GM18505 (cell line): ENCODE results near the gene IFITM10.
"Not testable (repeated sequence)": the region's sequence is repeated elsewhere in the genome, so short reads cannot be mapped to it uniquely, and the experiment has no call there.

Experiments
- ATAC-seq: cut with Tn5 transposase; IDR thresholded peaks from one replicate; pipeline ENCODE4 v1.9.1; 2021; ENCODE audit not compliant: unreplicated experiment
- POLR2A ChIP-seq: IDR thresholded peaks from 4 replicates; pipeline ENCODE4 v1.6.1; 2011; ENCODE audit warnings: borderline replicate concordance; ENCODE audit not compliant: insufficient read depth, insufficient read length; ENCODE audit errors: extremely low read depth

Gene IFITM10

DNA sequence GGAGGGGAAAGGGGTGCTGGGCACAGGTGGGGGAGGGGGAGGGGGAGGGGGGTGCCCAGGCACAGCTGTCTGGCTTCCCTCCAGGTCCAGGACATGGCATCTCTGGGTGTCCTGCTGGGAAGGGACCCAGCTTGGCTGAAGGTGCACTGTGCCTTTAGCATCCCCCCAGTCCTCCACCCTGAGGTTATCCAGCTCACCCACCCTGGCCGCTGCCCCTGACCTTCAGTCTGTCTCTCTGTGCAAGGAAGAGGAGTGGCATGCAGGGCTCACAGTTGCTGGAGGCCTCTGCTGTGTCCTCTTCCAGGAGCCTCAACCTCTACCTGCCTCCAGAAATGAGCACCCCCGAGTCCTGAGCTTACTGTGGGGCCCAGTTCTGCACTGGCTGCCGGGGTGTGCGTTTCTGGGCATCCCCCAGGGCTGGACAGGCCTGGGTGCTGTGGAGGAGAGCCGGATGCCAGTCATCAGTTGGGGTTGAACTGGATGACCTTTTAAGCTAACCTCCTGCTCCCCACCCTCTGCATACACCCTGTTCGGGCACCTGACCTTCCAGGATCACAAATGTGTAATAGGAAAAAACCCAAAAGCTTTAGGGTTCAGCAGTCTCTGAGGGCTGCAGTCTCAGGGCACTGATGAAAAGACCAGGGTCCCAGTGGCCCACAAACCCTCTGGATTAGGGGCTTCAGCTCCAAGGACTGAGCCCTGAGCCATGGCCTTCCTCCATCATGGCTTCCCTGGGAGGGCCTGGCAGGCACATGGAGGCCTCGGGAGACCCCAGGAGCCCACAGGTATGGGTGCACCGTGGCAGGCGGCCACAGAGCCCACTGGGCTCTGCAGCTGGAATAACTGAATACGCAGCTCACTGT, 23.0 kb upstream of the IFITM10 start:
- no peak for TF ChIP-seq POLR2A
- ATAC-seq: no peak

DNA sequence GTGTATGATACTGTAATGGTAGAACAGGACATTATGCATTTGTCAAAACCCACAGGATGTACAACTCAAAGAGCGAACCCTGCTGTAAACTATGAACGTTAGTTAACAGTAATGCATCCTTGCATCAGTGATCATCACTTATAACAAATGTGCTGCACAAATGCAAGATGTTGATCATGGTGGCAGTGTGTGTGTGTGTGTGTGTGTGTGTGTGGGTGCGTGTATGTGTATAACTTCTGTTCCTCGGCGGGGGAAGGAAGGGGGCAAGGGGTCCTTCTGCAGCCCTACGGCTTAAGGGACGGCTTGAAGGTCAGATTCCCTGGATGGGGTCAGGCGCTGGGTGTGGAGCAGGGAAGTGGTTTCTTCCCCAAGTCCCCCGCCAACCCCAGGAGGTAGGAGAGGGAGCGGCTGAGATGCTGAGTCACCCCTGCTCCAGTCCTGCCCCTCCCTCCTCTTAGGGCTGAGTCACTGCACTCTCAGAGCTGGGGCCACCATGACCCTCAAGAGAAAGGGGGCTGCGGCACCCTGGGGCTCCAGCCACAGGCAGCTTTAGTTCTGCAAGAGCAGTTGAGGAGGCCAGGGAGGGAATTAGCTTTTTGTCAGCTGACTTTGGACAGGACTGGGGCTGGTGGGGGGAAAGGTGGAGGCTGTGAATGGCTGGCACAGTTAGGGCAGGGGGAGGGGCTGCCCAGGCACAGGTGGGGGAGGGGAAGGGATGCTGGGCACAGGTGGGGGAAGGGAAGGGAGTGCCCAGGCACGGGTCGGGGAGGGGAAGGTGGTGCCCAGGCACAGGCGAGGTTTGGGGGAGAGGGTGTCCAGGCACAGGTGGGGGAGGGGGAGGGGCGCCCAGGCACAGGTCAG, 22.1 kb upstream of the IFITM10 start:
- no peak for TF ChIP-seq POLR2A
- ATAC-seq: no peak

DNA sequence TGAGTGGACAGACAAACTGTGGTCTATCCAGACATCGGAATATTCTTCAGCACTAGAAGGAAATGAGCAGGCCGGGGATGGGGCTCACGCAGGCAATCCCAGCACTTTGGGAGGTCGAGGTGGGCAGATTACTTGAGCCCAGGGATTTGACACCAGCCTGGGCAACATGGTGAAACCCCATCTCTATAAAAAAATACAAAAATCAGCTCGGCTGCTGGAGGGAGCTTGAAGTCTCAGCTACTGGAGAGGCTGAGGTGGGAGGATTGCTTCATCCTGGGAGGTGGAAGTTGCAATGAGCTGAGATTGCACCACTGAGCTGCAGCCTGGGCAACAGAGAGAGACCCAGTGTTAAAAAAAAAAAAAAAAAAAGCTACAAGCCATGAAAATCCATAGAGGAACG, 21.3 kb upstream of the IFITM10 start:
- no peak for TF ChIP-seq POLR2A
- ATAC-seq: no peak

DNA sequence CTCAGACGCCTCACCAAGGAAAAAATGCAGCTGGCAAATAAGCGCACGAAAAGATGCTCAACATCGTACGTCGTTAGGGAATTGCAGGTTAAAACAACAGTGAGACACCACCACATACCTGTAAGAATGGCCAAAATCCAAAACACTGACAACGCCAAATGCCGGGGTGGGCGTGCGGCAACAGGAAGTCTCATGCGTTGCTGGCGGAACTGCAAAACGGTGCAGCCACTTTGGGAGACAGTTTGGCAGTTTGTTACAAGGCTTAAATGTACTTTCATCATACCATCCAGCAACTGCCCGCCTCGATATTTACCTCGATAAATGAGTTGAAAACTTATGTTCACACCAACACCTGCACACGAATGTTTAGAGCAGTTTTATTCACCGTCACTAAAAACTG, 20.9 kb upstream of the IFITM10 start:
- ATAC-seq: no peak
- TF ChIP-seq POLR2A: no peak

DNA sequence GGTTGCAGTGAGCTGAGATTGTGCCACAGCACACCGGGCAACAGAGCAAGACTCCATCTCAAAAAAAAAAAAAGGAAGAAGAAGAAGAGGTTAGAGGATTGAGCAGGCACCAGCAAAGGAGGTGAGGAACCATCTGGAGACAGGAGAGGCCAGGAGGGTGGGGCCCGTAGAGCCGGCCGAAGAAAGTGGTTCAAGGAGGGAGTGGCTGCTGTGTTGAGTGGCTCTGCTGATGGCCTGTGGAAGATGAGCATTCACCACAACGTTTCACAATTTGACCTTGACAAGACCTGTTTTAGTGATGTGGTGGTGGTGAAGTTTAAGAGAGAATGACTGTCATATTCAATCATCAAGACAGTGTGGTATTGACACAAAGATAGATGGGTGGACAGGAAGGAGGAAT, 20.1 kb upstream of the IFITM10 start:
- no peak for ATAC-seq
- TF ChIP-seq POLR2A: no peak

DNA sequence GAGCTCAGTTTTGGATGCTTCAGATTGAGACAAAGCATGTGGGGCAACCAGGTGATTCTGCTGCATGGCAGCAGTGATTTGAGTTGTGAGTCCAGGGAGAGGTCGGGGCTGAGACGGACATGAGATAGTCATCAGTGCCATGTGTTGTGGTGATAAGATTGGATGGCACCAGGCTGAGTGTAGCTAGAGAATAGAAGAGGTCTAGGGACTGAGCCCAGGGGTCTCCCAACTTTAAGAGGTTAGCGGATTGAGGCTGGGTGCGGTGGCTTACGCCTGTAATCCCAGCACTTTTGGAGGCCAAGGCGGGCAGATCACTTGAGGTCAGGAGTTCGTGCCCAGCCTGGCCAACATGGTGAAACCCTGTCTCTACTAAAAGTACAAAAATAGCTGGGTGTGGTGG, 19.7 kb upstream of the IFITM10 start:
- no peak for ATAC-seq
- no peak for TF ChIP-seq POLR2A

DNA sequence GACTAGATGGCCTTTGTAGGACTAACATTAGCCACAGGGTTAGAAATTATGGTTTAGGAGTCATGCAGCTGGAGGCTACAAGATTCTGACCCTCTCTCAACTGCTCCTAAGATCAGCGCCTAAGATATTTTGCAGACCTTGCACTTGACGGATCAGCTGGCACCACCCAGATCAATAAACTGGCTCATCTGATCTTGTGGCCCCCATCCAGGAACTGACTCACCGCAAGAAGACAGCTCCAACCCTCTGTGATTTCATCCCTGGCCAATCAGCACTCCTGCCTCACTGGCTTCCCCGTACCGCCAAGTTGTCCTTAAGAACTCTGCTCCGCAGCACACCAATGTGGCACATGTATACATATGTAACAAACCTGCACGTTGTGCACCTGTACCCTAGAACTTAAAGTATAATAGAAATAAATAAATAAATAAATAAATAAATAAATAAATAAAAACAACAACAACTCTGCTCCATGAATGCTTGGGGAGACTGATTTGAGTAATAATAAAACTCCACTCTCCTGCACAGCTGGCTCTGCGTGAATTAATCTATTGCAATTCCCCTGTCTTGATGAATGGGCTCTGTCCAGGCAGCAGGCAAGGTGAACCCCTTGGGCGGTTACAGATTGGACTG, 19.0 kb upstream of the IFITM10 start:
- ATAC-seq: not testable (repeated sequence)

DNA sequence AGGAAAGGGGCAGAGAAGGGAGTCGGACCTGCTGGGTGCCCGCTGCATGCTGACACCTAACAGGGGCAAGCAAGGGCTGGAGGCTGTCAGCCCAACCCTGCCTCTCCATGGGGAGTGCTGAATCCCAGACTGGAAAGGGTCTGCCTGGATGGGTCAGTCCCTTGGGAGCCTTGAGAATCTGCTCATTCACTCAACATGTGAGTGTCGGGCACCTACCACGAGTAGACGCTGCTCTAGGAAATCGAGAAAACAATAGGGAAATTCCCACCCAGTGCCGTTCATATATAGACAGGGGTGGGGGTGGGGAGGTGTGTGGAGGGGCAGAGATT, 17.7 kb upstream of the IFITM10 start:
- ATAC-seq: no peak
- TF ChIP-seq POLR2A: no peak

DNA sequence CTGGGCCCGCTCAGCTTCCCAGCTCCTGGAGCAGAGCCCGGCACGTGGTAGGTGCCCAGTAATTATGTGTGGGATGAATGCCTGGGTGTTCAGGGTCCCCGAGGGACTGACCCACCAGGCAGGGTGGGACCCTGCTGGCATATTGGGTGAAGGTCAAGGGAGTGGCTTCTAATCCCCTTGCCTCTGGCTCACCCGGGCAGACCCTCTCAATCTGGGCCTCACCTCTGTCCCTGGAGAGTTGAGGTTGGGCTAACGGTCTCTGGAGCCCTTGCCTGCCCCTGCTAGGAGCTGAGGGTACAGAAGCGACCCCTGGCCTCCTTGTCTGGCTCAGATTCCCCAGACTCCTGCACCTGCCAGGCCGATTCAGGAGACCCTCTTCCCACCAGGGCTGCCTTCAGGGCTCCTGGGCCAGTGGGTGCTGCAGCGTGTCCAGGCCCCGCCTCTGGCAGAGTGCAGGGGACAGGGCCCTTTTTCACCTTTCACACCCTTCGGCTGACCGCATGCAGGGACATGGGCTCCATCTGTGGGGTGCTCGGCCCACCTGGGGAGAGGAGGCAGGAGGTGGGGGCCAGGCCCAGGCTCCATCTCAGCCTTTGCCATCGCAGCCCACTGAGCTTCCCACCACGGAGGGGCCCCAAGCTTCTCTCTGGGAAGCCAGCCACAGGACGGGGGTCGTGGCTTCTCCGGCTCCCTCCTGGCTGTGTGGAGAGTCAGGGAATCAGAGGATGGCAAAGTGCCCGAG, 17.2 kb upstream of the IFITM10 start:
- TF ChIP-seq POLR2A: no peak
- ATAC-seq: no peak

DNA sequence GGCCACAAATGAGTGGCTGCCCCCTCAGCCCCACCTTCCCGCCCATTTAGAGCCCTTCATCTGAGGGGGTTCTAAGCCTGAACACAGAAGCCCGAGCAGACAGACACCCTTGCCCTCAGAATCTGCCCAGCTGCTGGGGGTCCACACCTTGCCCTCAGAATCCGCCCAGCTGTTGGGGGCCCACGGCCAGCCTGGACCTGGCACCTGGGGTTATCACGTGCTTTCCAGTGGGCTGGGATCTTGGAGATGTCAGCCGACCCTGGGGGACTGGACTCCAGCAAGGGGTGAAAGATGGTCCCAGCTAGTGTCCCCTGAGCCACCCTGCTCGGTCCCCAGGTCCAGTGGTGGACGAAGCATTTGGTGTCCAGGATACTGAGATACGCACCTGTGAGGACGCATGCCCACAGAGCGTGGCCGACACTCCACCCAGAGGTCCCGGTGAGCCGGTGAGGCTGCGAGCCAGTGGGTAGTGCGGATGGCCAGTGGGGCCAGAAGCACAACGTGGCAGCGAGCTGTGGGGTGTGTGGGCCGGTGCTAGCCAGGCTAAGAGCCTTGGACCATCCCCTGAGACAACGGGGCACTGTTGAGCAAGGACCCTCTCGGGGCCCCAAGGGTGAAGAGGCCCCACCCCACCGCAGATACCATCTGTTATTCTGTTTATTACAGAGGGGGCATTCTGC, 16.5 kb upstream of the IFITM10 start:
- no peak for TF ChIP-seq POLR2A
- ATAC-seq: no peak

DNA sequence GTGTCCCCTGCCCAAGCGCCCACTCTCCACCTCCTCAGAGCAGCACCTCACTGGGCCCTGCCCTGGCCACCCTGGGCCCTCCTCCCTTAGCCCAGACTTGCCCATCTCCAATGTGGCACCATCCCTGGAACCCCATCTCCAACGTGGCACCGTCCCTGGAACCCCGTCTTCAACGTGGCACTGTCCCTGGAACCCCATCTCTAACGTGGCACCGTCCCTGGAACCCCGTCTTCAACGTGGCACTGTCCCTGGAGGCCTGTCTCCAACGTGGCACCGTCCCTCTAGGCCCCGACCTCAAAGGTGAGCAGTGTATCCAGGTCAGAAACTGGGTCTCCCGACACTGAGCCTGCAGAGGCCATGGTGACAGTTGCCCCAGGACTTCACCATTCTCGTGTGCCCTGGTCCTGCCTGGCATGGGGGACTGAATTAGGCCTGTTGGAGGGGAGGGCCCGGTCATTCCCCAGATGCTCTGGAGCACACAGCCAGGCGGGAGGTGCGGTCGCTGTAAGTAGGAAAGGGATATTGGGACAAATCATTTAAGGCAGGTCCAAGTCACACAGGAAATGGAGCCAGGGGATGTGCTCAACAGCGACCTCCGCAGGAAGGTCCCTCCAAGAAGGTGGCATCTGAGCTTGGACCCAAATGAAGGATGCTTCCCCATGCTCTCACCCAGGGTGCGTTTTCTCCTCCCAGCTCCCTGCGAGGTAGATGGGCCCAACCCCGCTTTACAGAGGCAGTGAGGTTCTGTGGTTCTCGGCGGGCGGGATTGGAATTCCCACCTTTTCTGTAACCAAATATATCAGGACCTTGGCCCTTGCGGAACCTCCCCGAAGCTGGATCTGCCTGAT, 15.7 kb upstream of the IFITM10 start:
- ATAC-seq: no peak
- no peak for TF ChIP-seq POLR2A
